Endothelial cell of umbilical vein (primary cell): Measurements from ENCODE around the gene XPA.

Source experiments
- CTCF ChIP-seq, 2 donors: IDR thresholded peaks; 1 replicate in 1 of 2; 2 replicates in 1 of 2; pipeline ENCODE4 v1.5.1; 2011; ENCODE audit warnings: low read length in 2 of 2, mild to moderate bottlenecking in 2 of 2, moderate library complexity in 2 of 2, control low read depth in 1 of 2, inconsistent platforms in 1 of 2, low read depth in 1 of 2; ENCODE audit not compliant: insufficient read depth in 1 of 2; ENCODE audit errors: extremely low read depth in 1 of 2
- EZH2 ChIP-seq: IDR thresholded peaks from 2 replicates; pipeline ENCODE4 v1.6.1; 2012; ENCODE audit warnings: borderline replicate concordance, low read depth, mild to moderate bottlenecking, moderate library complexity, low read length, inconsistent platforms; ENCODE audit not compliant: severe bottlenecking
- FOS ChIP-seq: IDR thresholded peaks from 2 replicates; pipeline ENCODE4 v1.6.1; 2011; ENCODE audit warnings: mild to moderate bottlenecking, low read length, moderate library complexity, borderline replicate concordance; ENCODE audit not compliant: insufficient read depth
- MAX ChIP-seq: IDR thresholded peaks from 2 replicates; pipeline ENCODE4 v1.6.1; 2011; ENCODE audit not compliant: insufficient read depth, insufficient read length
- POLR2A ChIP-seq: IDR thresholded peaks from 2 replicates; pipeline ENCODE4 v1.6.1; 2012; ENCODE audit warnings: low read depth, mild to moderate bottlenecking, control low read depth, low read length
- POLR2AphosphoS5 ChIP-seq: IDR thresholded peaks from 2 replicates; pipeline ENCODE4 v1.6.1; 2012; ENCODE audit warnings: low read depth, mild to moderate bottlenecking, control low read depth, low read length, moderate library complexity; ENCODE audit not compliant: insufficient read depth

GRCh38 chr9:97721396-97721795 is 24.3 kb upstream of the XPA start:
- no peak for TF ChIP-seq CTCF (IDR thresholded peaks at IDR 0.05; ENCODE audit: extremely low read depth in 1 of 2, insufficient read depth in 1 of 2, low read depth in 1 of 2, low read length in 2 of 2)
- no peak for TF ChIP-seq POLR2AphosphoS5
- TF ChIP-seq MAX = no peak
- no peak for TF ChIP-seq POLR2A
- no peak for TF ChIP-seq EZH2
- no peak for TF ChIP-seq FOS
